Measurements from ENCODE around the gene DCN. TPM values are rescaled to one million over a fixed set of nuclear protein-coding genes. Genes with fewer than 3 reads are reported as not detected.

DCN gene
- total RNA-seq, 4 donors from 2014 or later, result 371 to 2,364 (median 992) TPM

DNA sequence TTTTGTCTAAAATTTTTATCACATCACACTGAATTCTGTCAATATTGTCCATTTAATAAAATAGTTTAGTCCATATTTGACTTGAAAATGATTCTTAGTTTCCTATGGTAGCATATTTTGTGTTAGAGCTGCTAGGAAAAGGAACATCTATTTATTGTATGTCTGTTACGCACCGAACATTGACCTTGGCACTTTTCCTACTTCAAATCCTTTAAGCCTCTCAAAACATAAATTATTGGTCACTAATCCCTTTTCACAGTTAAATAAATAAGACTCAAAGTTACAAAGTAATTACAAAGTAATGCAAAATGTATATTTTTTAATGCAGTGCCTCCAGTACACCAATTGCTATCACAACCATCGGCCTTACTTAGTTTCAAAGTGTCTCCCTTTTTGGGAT, 28.5 kb downstream of the DCN start:
- no peak for TF ChIP-seq POLR2A (IDR thresholded peaks at IDR 0.05)
- TF ChIP-seq, protein P1, sequence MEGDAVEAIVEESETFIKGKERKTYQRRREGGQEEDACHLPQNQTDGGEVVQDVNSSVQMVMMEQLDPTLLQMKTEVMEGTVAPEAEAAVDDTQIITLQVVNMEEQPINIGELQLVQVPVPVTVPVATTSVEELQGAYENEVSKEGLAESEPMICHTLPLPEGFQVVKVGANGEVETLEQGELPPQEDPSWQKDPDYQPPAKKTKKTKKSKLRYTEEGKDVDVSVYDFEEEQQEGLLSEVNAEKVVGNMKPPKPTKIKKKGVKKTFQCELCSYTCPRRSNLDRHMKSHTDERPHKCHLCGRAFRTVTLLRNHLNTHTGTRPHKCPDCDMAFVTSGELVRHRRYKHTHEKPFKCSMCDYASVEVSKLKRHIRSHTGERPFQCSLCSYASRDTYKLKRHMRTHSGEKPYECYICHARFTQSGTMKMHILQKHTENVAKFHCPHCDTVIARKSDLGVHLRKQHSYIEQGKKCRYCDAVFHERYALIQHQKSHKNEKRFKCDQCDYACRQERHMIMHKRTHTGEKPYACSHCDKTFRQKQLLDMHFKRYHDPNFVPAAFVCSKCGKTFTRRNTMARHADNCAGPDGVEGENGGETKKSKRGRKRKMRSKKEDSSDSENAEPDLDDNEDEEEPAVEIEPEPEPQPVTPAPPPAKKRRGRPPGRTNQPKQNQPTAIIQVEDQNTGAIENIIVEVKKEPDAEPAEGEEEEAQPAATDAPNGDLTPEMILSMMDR (IDR thresholded peaks at IDR 0.05), result no peak
- Histone ChIP-seq H3K4me1 (no peaks in the 10 kb centered on the region), H3K4me3 (replicated peaks in 1 of 3) (no peak overlapping the region), H3K27me3 (no peaks in the 10 kb centered on the region), H3K27ac (no peak overlapping the region), H3K9me3 (no peaks in the 10 kb centered on the region), H3K36me3 (no peaks in the 10 kb centered on the region)
- no peak for DNase-seq
- WGBS, 2 donors, result 86 to 94% methylated on average over 3 of the region's 3 CpGs
- intact Hi-C loops (cut with DNase I), result no loop called here

DNA sequence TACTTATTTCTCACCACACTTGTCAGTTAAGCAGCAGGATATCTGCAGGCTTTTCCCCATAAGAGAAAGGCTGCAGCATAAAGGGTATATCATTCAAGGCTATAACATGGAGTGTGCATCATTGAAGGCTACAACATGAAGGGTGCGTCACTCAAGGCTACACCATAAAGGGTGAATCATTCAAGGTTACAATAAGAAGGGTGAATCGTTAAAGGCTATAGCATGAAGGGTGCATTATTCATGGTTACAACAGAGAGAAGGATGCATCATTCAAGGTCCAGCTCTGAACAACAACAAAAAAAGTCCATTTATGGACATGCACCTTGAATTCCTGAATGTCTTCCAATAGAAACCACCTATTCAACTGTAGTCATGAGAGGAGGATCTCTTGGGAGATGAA, 38.6 kb downstream of the DCN start:
- no peaks in the 10 kb centered on the region for H3K27me3 ChIP-seq
- no peaks in the 10 kb centered on the region for H3K36me3 ChIP-seq
- 95 to 99% methylated on average over 2 of the region's 2 CpGs for WGBS, 2 donors
- H3K4me3 ChIP-seq (replicated peaks in 1 of 3), result no peak overlapping the region
- no peak for TF ChIP-seq POLR2A (IDR thresholded peaks at IDR 0.05)
- TF ChIP-seq, protein P1 (IDR thresholded peaks at IDR 0.05), result no peak
- H3K4me1 ChIP-seq, result no peaks in the 10 kb centered on the region
- no peak overlapping the region for H3K27ac ChIP-seq
- no peaks in the 10 kb centered on the region for H3K9me3 ChIP-seq
- no peak for DNase-seq
- intact Hi-C loops (cut with DNase I), result no loop called here

DNA sequence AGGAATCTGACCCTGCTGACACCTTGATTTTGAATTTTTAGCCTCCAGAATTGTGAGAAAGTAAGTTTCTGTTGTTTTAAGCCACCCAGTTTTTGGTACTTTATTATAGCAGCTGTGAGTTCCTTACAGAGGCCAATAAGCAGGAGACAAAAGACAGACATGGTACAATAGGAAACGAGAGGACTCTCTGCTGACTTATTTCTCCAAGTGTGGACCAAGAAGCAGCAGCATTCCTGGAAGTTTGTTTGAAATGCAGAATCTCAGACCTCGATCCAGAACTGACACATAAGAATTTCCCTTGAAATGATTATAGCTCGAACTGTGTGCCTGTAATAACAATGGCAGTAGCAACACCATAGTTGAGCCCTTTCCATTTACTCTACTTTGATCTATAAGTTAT, 39.4 kb downstream of the DCN start:
- 64 to 65% methylated on average over 3 of the region's 3 CpGs for WGBS, 2 donors
- Histone ChIP-seq H3K4me3 (replicated peaks in 1 of 3) (no peak overlapping the region), H3K4me1 (no peaks in the 10 kb centered on the region), H3K9me3 (no peaks in the 10 kb centered on the region), H3K36me3 (no peaks in the 10 kb centered on the region), H3K27ac (no peak overlapping the region), H3K27me3 (no peaks in the 10 kb centered on the region)
- TF ChIP-seq POLR2A (IDR thresholded peaks at IDR 0.05), result no peak
- TF ChIP-seq, protein P1 (IDR thresholded peaks at IDR 0.05), result no peak
- no peak for DNase-seq
- intact Hi-C loops (cut with DNase I), result no loop called here

DNA sequence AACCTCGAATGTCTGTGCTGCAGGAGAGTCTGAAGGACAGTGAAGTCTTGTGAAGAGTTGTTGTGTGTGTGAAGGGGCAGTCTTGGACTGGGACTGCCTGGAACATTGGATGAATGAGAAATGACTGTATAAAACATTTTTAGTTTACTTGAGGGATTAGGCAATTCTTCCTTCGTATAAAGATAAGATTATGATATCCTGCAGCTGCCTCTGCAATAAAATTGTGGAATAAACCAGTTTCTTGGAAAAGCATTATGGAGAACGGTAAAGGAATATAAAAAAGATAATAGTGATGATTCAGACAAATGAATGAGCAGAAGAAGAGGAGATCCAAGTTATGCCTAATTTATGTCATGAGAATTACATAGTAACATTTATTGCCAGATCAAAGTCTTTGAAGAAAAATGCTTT, 40.4 kb downstream of the DCN start:
- no peak for DNase-seq
- Histone ChIP-seq H3K4me3 (replicated peaks in 1 of 3) (no peak overlapping the region), H3K36me3 (no peaks in the 10 kb centered on the region), H3K4me1 (no peaks in the 10 kb centered on the region), H3K9me3 (no peaks in the 10 kb centered on the region), H3K27ac (no peak overlapping the region), H3K27me3 (no peaks in the 10 kb centered on the region)
- TF ChIP-seq POLR2A (IDR thresholded peaks at IDR 0.05), result no peak
- TF ChIP-seq, protein P1 (IDR thresholded peaks at IDR 0.05), result no peak
- intact Hi-C loops (cut with DNase I), result no loop called here
- WGBS, 2 donors, result 59 to 69% methylated on average over 3 of the region's 3 CpGs

DNA sequence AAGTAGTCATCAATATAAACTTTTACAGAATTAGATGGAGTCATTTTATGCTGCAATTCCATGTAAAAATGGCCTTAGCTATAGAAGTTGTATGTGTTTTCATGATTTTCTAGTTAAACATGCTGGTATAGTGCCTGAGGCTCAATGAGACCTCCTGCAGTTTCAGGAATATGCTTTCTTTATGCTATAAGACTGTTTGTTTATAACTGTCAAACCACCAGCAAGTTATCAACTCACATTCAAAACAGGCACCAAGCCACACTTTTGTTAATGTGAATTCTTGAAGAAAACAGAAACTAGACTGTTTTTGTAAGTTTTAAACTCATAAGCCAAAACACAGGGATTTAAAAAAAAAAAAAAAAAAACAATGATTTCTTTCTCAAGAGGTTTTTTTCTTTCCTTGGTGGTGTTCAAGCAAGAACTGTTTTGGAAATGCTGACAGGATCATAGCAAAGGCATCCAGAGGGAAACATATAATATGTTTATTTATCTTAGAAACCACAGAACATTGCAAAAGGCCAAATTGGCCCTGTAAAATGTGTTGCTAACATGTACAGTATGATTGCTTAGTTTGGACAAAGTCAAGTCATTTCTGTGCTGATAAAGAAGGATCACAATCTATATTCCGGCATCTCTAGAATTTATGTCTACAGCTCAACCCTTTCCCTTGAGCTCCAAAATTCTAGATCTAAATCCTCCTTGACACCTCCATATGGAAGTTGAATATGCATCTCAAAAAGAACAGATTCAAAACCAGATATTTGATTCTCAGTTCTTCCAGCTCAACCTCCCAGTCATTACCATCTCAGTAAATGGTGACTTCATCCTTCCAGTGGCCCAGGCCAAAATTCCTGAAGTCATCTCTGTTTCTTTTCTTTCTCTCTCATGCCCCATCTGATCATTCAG, 42.3 kb downstream of the DCN start:
- no peak overlapping the region for H3K4me3 ChIP-seq (replicated peaks in 1 of 3)
- no peak overlapping the region for H3K27ac ChIP-seq
- intact Hi-C loops (cut with DNase I), result no loop called here
- 77 to 88% methylated on average over 1 of the region's 1 CpG for WGBS, 2 donors
- H3K27me3 ChIP-seq, result no peaks in the 10 kb centered on the region
- DNase-seq, result no peak
- H3K9me3 ChIP-seq, result no peaks in the 10 kb centered on the region
- H3K36me3 ChIP-seq, result no peaks in the 10 kb centered on the region
- TF ChIP-seq, protein P1 (IDR thresholded peaks at IDR 0.05), result no peak
- no peak for TF ChIP-seq POLR2A (IDR thresholded peaks at IDR 0.05)
- no peaks in the 10 kb centered on the region for H3K4me1 ChIP-seq
